Gastroesophageal sphincter (tissue), 3 donors: ENCODE measurements around the gene SLC39A3.

Experiments
- CTCF ChIP-seq, 4 experiments: fragments of 200-600 bp in 2 of 4; fragments of 450-650 bp in 2 of 4; sonication (generic) in 1 of 4; IDR thresholded peaks; one replicate each; pipeline ENCODE4 v1.5.1; 2017 to 2019; ENCODE audit warnings: antibody characterized with exemption in 4 of 4, mild to moderate bottlenecking in 2 of 4, moderate library complexity in 2 of 4
- EP300 ChIP-seq: sonication (generic); formaldehyde crosslinking; IDR thresholded peaks from one replicate; pipeline ENCODE4 v1.6.1; 2017; ENCODE audit warnings: antibody characterized with exemption, mild to moderate bottlenecking
- POLR2A ChIP-seq, 2 donors: fragments of 450-650 bp; IDR thresholded peaks; one replicate each; pipeline ENCODE4 v1.6.1; 2017; ENCODE audit warnings: antibody characterized with exemption in 2 of 2, mild to moderate bottlenecking in 2 of 2, moderate library complexity in 1 of 2
- POLR2AphosphoS5 ChIP-seq: sonication (generic); formaldehyde crosslinking; IDR thresholded peaks from one replicate; pipeline ENCODE4 v1.6.1; 2017; ENCODE audit warnings: antibody characterized with exemption

GRCh38 chr19:2734589-2735288 is 5.1 kb downstream of the SLC39A3 start:
- TF ChIP-seq CTCF (IDR thresholded peaks at IDR 0.05) (no peak), EP300 (no peak), POLR2AphosphoS5 (no peak), POLR2A (IDR thresholded peaks at IDR 0.05) (no peak)
